Type B pancreatic cell (in vitro differentiated cells): ENCODE measurements around the gene UBAP2L. TPM values are rescaled to one million over a fixed set of nuclear protein-coding genes. Genes with fewer than 3 reads are reported as not detected.
"Not testable (repeated sequence)": the region's sequence is repeated elsewhere in the genome, so short reads cannot be mapped to it uniquely, and the experiment has no call there.

Experiments
- DNase-seq: peaks from one replicate; pipeline ENCODE4 v3.0.0; 2021; ENCODE audit warnings: mixed read lengths; ENCODE audit not compliant: unreplicated experiment; ENCODE audit errors: extremely low spot score
- H3K27ac Mint-ChIP-seq: 2 replicates; pipeline ENCODE4 v1.8.0; 2021; ENCODE audit warnings: mild to moderate bottlenecking, mixed read lengths
- H3K27me3 Mint-ChIP-seq: 2 replicates; pipeline ENCODE4 v1.8.0; 2021; ENCODE audit warnings: mixed read lengths
- H3K36me3 Mint-ChIP-seq: 2 replicates; pipeline ENCODE4 v1.8.0; 2021; ENCODE audit warnings: mixed read lengths
- H3K4me1 Mint-ChIP-seq: one replicate; pipeline ENCODE4 v1.8.0; 2021; ENCODE audit warnings: mixed read lengths; ENCODE audit not compliant: unreplicated experiment
- H3K4me3 Mint-ChIP-seq: 2 replicates; pipeline ENCODE4 v1.8.0; 2021; ENCODE audit warnings: mild to moderate bottlenecking, mixed read lengths
- H3K9me3 Mint-ChIP-seq: 2 replicates; pipeline ENCODE4 v1.8.0; 2021; ENCODE audit warnings: mixed read lengths
- CTCF ChIP-seq: fragments of 200-600 bp; sonication (generic); conservative IDR thresholded peaks from 2 replicates; pipeline ENCODE4 v1.5.0; 2021; ENCODE audit warnings: antibody characterized with exemption, mild to moderate bottlenecking
- total RNA-seq: library from RNA; stranded (reverse); gene quantifications from 2 replicates; pipeline ENCODE4 v1.2.1, GENCODE V29; 2021; ENCODE audit warnings: low replicate concordance

The UBAP2L gene
- total RNA-seq, 1 donor from 2014 or later: 216 TPM

- Mint-ChIP-seq H3K4me3 (peak overlapping the region; percentile 98), H3K27me3 (peaks cover 4% of the 10 kb centered on the region), H3K4me1 (peaks cover 25% of the 10 kb centered on the region), H3K27ac (no peak overlapping the region), H3K36me3 (peaks cover 38% of the 10 kb centered on the region), H3K9me3 (no peaks in the 10 kb centered on the region)
- TF ChIP-seq CTCF: no peak
- DNase-seq: no peak
Observed at GRCh38 chr1:154223621-154224020, 2.9 kb downstream of the UBAP2L start.

GRCh38 chr1:154225370-154225769 lies 4.6 kb downstream of the UBAP2L start:
- Mint-ChIP-seq H3K4me3 (no peak overlapping the region), H3K27ac (no peak overlapping the region), H3K4me1 (peaks cover 21% of the 10 kb centered on the region), H3K9me3 (no peaks in the 10 kb centered on the region), H3K36me3 (peaks cover 35% of the 10 kb centered on the region), H3K27me3 (peaks cover 3% of the 10 kb centered on the region)
- TF ChIP-seq CTCF: no peak
- no peak for DNase-seq

GRCh38 chr1:154231112-154231511 lies 10.4 kb downstream of the UBAP2L start:
- not testable (repeated sequence) for DNase-seq, H3K4me3 Mint-ChIP-seq, H3K4me1 Mint-ChIP-seq, H3K9me3 Mint-ChIP-seq, H3K27me3 Mint-ChIP-seq, H3K27ac Mint-ChIP-seq
- peaks cover 40% of the 10 kb centered on the region for H3K36me3 Mint-ChIP-seq

GRCh38 chr1:154233127-154233526 lies 12.4 kb downstream of the UBAP2L start:
- H3K27ac Mint-ChIP-seq: not testable (repeated sequence)

GRCh38 chr1:154236855-154237254 lies 16.1 kb downstream of the UBAP2L start:
- no peaks in the 10 kb centered on the region for H3K4me1 Mint-ChIP-seq
- DNase-seq: no peak
- no peak overlapping the region for H3K4me3 Mint-ChIP-seq
- no peak overlapping the region for H3K27ac Mint-ChIP-seq
- H3K36me3 Mint-ChIP-seq: peaks cover 38% of the 10 kb centered on the region
- no peaks in the 10 kb centered on the region for H3K27me3 Mint-ChIP-seq
- H3K9me3 Mint-ChIP-seq: no peaks in the 10 kb centered on the region
- no peak for TF ChIP-seq CTCF

More at GRCh38 chr1:154233127-154233526, 12.4 kb downstream of the UBAP2L start:
- H3K27me3 Mint-ChIP-seq, H3K4me1 Mint-ChIP-seq, DNase-seq, H3K9me3 Mint-ChIP-seq, H3K4me3 Mint-ChIP-seq: not testable (repeated sequence)
- peaks cover 39% of the 10 kb centered on the region for H3K36me3 Mint-ChIP-seq

GRCh38 chr1:154237435-154237834 lies 16.7 kb downstream of the UBAP2L start:
- H3K9me3 Mint-ChIP-seq: no peaks in the 10 kb centered on the region
- H3K27ac Mint-ChIP-seq: peak overlapping the region; percentile 25
- H3K36me3 Mint-ChIP-seq: peaks cover 42% of the 10 kb centered on the region
- DNase-seq: no peak
- no peaks in the 10 kb centered on the region for H3K4me1 Mint-ChIP-seq
- TF ChIP-seq CTCF: no peak
- H3K27me3 Mint-ChIP-seq: no peaks in the 10 kb centered on the region
- H3K4me3 Mint-ChIP-seq: no peak overlapping the region
